CD4-positive, alpha-beta T cell treated with Interleukin-4 for 4 hours (primary cell): ENCODE results near the gene LSM2.
"Not testable (repeated sequence)": the region's sequence is repeated elsewhere in the genome, so short reads cannot be mapped to it uniquely, and the experiment has no call there.

Experiments
- DNase-seq: peaks from one replicate; pipeline ENCODE4 v3.0.0-alpha.2; 2020

The LSM2 gene

DNA sequence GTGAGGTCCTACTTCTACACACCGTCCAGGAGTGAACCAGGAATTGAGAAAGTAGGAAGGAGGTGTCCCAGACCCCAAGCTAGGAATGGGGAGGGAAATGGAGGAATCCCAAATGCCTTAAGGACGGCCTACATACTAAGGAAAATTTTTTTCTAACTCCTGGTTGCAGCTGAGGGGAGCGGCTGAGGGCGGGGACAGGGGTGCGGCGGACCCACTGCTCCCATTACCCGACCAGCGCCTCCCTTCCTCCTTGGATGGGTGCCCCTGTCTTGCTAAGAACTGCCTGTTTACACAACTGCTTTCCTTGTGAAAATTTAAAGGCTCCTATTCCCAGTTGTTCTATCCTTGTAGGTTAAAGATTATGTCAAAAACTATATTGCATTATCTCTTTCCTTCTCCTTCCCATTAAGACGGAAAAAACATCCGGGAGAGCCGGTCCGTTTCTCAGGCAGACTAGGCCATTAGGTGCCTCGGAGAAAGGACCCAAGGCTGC lies 20.1 kb upstream of the LSM2 start:
- DNase-seq = peak; percentile 51

- DNase-seq = no peak
These were observed 18.8 kb upstream of the LSM2 start for GRCh38 chr6:31825553-31825952.

- not testable (repeated sequence) for DNase-seq
These were observed 16.9 kb upstream of the LSM2 start for GRCh38 chr6:31823592-31824196.

DNA sequence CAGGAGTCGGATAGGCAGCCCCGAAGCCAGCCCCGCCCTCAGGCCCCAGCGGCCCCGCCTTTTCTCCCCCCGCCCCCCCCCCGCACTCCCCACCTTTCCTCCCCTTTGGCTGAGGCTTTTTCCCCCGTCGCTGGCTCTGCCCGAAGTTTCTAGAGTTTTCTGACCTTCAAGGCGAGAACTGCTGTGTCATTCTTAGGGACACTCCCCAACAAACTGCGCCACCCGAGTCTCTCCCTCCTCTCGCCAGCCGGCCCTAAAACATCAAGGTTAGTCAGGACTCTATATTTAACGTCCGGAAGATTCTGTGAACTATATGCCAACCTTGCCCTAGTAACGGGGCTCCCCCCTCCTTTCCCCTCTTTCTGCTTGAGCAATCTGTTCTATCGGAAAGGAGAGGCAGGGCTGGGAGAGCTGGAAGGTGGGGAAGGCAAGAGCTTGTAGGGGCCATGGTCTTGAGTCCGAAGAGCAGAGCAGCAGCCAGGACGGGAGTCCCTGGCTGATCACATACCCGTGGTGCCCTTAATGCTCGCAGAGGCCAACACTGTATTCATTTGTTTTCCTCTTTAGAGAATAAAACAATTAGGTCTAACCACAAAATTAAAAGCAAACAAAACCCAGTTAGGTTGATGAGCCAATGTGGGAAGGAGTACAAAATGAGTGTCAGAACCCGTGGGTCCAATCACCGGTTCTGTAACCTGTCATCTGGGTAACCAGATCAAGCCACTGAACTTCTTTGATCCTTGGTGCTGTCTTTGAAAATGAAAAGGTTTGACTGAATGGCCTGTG lies 15.5 kb upstream of the LSM2 start:
- DNase-seq = peak; percentile 75

GRCh38 chr6:31821301-31822035 lies 14.7 kb upstream of the LSM2 start:
- no peak for DNase-seq

DNA sequence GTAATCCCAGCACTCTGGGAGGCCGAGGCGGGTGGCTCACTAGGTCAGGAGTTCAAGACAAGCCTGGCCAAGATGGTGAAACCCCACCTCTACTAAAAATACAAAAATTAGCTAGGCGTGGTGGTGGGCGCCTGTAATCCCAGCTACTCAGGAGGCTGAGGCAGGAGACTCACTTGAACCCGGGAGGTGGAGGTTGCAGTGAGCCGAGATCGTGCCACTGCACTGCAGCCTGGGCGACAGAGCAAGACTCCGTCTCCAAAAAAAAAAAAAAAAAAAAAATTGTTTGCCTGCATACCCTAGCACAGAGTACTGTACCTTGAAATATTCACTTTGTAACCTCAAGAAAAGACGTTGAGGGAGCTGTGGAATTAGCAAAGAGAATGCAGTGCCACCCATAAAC lies 13.6 kb upstream of the LSM2 start:
- not testable (repeated sequence) for DNase-seq

DNA sequence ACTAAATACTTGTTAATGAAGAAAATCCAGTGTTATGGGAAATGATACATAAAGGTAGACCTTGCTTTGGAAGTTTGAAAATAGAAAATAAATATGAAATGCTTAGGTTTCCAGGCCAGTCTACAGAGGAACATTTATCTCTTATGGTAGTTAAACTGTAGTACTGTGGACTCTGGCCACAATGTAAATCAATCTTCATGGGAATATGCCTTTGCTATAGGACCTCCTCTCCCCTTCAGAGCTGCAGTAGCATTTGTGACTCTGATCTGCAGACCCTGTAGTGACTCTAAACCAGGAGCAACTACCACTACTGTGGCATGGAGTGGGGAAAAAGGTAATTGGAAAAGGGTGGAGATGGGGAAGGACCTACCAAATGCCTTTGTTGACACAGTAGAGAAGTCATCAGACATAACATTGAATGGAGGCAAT lies 13.1 kb upstream of the LSM2 start:
- DNase-seq = no peak

GRCh38 chr6:31817929-31818511 lies 11.3 kb upstream of the LSM2 start:
- DNase-seq = not testable (repeated sequence)

DNA sequence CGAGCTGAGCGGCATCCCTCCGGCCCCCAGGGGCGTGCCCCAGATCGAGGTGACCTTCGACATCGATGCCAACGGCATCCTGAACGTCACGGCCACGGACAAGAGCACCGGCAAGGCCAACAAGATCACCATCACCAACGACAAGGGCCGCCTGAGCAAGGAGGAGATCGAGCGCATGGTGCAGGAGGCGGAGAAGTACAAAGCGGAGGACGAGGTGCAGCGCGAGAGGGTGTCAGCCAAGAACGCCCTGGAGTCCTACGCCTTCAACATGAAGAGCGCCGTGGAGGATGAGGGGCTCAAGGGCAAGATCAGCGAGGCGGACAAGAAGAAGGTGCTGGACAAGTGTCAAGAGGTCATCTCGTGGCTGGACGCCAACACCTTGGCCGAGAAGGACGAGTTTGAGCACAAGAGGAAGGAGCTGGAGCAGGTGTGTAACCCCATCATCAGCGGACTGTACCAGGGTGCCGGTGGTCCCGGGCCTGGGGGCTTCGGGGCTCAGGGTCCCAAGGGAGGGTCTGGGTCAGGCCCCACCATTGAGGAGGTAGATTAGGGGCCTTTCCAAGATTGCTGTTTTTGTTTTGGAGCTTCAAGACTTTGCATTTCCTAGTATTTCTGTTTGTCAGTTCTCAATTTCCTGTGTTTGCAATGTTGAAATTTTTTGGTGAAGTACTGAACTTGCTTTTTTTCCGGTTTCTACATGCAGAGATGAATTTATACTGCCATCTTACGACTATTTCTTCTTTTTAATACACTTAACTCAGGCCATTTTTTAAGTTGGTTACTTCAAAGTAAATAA lies 10.6 kb upstream of the LSM2 start:
- peak; percentile 67 for DNase-seq

GRCh38 chr6:31815025-31815838 lies 8.5 kb upstream of the LSM2 start, which contains the start of the genes HSPA1A and HSPA1L:
TSS of gene HSPA1A (plus strand) at chr6:31815543. CDS start at chr6:31815757, 214 bp downstream.
TSS of gene HSPA1L (minus strand) at chr6:31815283. CDS start at chr6:31811972, 3,311 bp downstream.
- DNase-seq = peak; percentile 83

- peak; percentile 74 for DNase-seq
These were observed 7.9 kb upstream of the LSM2 start for GRCh38 chr6:31814677-31815024.

- DNase-seq = no peak
These were observed 6.7 kb upstream of the LSM2 start for GRCh38 chr6:31813465-31813849.

DNA sequence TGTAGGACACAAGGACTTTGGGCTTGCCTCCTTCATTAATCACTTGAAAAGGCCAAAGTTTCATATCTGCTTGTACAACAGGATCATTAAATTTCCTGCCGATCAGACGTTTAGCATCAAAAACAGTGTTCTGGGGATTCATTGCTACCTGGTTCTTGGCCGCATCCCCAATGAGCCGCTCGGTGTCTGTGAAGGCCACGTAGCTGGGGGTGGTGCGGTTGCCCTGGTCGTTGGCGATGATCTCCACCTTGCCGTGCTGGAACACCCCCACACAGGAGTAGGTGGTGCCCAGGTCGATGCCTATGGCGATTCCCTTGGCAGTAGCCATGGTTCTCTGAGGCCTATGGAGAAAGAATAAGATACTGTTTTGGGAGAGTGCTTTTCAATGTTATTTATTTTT lies 4.9 kb upstream of the LSM2 start:
- no peak for DNase-seq

GRCh38 chr6:31808599-31808998 lies 1.8 kb upstream of the LSM2 start:
- DNase-seq = not testable (repeated sequence)

GRCh38 chr6:31805939-31806469 lies 762 bp downstream of the LSM2 start:
- no peak for DNase-seq

- not testable (repeated sequence) for DNase-seq
These were observed 5.5 kb downstream of the LSM2 start for GRCh38 chr6:31801031-31801927.

- DNase-seq = no peak
These were observed 7.0 kb downstream of the LSM2 start for GRCh38 chr6:31799781-31800180.

GRCh38 chr6:31797588-31797987 lies 9.2 kb downstream of the LSM2 start:
- peak; percentile 47 for DNase-seq

GRCh38 chr6:31796993-31797385 lies 9.8 kb downstream of the LSM2 start:
- DNase-seq = no peak
